ENCODE measurements around the gene KLHL26.
A peak's percentile ranks its signal among the peaks of the same experiment; 100 is the strongest.

GRCh38 chr19:18605546-18606280, 31.1 kb upstream of the KLHL26 start:
- TF ChIP-seq CTCF (conservative IDR thresholded peaks at IDR 0.05 in 1 of 2, IDR thresholded peaks at IDR 0.05 in 1 of 2; ENCODE audit: extremely low read depth in 1 of 2, insufficient read depth in 1 of 2, low read depth in 1 of 2, low read length in 2 of 2) (no peak), EZH2 (IDR thresholded peaks at IDR 0.05; ENCODE audit: borderline replicate concordance, low read length) (peak; percentile 67)

Measured in mammary epithelial cell (primary cell).